ENCODE data around the gene MED1.

- TF ChIP-seq, protein P1, sequence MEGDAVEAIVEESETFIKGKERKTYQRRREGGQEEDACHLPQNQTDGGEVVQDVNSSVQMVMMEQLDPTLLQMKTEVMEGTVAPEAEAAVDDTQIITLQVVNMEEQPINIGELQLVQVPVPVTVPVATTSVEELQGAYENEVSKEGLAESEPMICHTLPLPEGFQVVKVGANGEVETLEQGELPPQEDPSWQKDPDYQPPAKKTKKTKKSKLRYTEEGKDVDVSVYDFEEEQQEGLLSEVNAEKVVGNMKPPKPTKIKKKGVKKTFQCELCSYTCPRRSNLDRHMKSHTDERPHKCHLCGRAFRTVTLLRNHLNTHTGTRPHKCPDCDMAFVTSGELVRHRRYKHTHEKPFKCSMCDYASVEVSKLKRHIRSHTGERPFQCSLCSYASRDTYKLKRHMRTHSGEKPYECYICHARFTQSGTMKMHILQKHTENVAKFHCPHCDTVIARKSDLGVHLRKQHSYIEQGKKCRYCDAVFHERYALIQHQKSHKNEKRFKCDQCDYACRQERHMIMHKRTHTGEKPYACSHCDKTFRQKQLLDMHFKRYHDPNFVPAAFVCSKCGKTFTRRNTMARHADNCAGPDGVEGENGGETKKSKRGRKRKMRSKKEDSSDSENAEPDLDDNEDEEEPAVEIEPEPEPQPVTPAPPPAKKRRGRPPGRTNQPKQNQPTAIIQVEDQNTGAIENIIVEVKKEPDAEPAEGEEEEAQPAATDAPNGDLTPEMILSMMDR (IDR thresholded peaks at IDR 0.05): no peak
- no peak for TF ChIP-seq POLR2A (IDR thresholded peaks at IDR 0.05)
These were observed 4.9 kb upstream of the MED1 start for GRCh38 chr17:39455919-39456318.

All from lower leg skin (tissue), 3 donors.